Left ventricle myocardium inferior (tissue), 1 donor: ENCODE measurements around the gene ADARB1. TPM values are rescaled to one million over a fixed set of nuclear protein-coding genes. Genes with fewer than 3 reads are reported as not detected.
A peak's percentile ranks its signal among the peaks of the same experiment; 100 is the strongest.

Experiments
- DNase-seq: peaks from one replicate; pipeline ENCODE4 v3.0.0-alpha.2; 2020
- H3K27ac ChIP-seq: fragments of 200-600 bp; replicated peaks from 2 replicates; pipeline ENCODE4 v1.8.0; 2021
- H3K27me3 ChIP-seq: fragments of 200-600 bp; 2 replicates; pipeline ENCODE4 v1.8.0; 2021; ENCODE audit warnings: low read depth
- H3K36me3 ChIP-seq: fragments of 200-600 bp; 2 replicates; pipeline ENCODE4 v1.8.0; 2021
- H3K4me1 ChIP-seq: fragments of 200-600 bp; 2 replicates; pipeline ENCODE4 v1.8.0; 2021
- H3K4me3 ChIP-seq: fragments of 200-600 bp; 2 replicates; pipeline ENCODE4 v1.8.0; 2021; ENCODE audit warnings: mild to moderate bottlenecking, moderate library complexity
- H3K9me3 ChIP-seq: fragments of 200-600 bp; replicated peaks from 2 replicates; pipeline ENCODE4 v1.8.0; 2021
- CTCF ChIP-seq: fragments of 200-600 bp; IDR thresholded peaks from 2 replicates; pipeline ENCODE4 v1.8.0; 2021; ENCODE audit warnings: antibody characterized with exemption, mild to moderate bottlenecking, borderline replicate concordance
- intact Hi-C: fragments of 100-400 bp; cut with micrococcal nuclease; formaldehyde crosslinking; loops from one replicate; pipeline ENCODE4 v1.11.0; 2022
- total RNA-seq: library from RNA; stranded (reverse); fragmentation: NEBNext Ultra II Directional; extraction: Animal tissue kit (Norgen Biotek cat#: 25700); gene quantifications from one replicate; pipeline ENCODE4 v1.2.1, GENCODE V29; 2021
- donor health status: DM: no; HTN: yes; CAD: no; lungs with severe emphysema.

Gene ADARB1
- total RNA-seq, 1 donor from 2014 or later, result 15.5 TPM

GRCh38 chr21:45113543-45113942, 39.2 kb downstream of the ADARB1 start:
- peaks cover 85% of the 10 kb centered on the region for H3K4me1 ChIP-seq
- no peaks in the 10 kb centered on the region for H3K27me3 ChIP-seq
- no peak for DNase-seq
- H3K27ac ChIP-seq, result peak overlapping the region; percentile 80
- H3K4me3 ChIP-seq, result peak overlapping the region; percentile 13
- TF ChIP-seq CTCF, result no peak
- no peaks in the 10 kb centered on the region for H3K36me3 ChIP-seq
- no peaks in the 10 kb centered on the region for H3K9me3 ChIP-seq
- intact Hi-C loops, result no loop called here

- TF ChIP-seq CTCF, result no peak
- no peaks in the 10 kb centered on the region for H3K9me3 ChIP-seq
- no peaks in the 10 kb centered on the region for H3K36me3 ChIP-seq
- H3K4me3 ChIP-seq, result peak overlapping the region; percentile 13
- H3K27me3 ChIP-seq, result no peaks in the 10 kb centered on the region
- H3K27ac ChIP-seq, result peak overlapping the region; percentile 80
- no peak for DNase-seq
- intact Hi-C loops, result no loop called here
- H3K4me1 ChIP-seq, result peaks cover 80% of the 10 kb centered on the region
Observed at GRCh38 chr21:45114072-45114471, 39.7 kb downstream of the ADARB1 start.

- H3K9me3 ChIP-seq, result no peaks in the 10 kb centered on the region
- H3K27ac ChIP-seq, result peak overlapping the region; percentile 80
- intact Hi-C loops, result no loop called here
- H3K4me1 ChIP-seq, result peaks cover 76% of the 10 kb centered on the region
- no peak for TF ChIP-seq CTCF
- H3K36me3 ChIP-seq, result no peaks in the 10 kb centered on the region
- DNase-seq, result no peak
- no peaks in the 10 kb centered on the region for H3K27me3 ChIP-seq
- peak overlapping the region; percentile 13 for H3K4me3 ChIP-seq
Observed at GRCh38 chr21:45114475-45114874, 40.1 kb downstream of the ADARB1 start.

GRCh38 chr21:45115141-45115540, 40.8 kb downstream of the ADARB1 start:
- no peak for TF ChIP-seq CTCF
- peak overlapping the region; percentile 80 for H3K27ac ChIP-seq
- no peaks in the 10 kb centered on the region for H3K9me3 ChIP-seq
- peaks cover 69% of the 10 kb centered on the region for H3K4me1 ChIP-seq
- intact Hi-C loops, result no loop called here
- DNase-seq, result no peak
- H3K4me3 ChIP-seq, result no peak overlapping the region
- H3K36me3 ChIP-seq, result peaks cover 2% of the 10 kb centered on the region
- no peaks in the 10 kb centered on the region for H3K27me3 ChIP-seq

GRCh38 chr21:45116066-45116465, 41.7 kb downstream of the ADARB1 start:
- no peak overlapping the region for H3K27ac ChIP-seq
- intact Hi-C loops, result no loop called here

More at GRCh38 chr21:45116066-45116465, 41.7 kb downstream of the ADARB1 start:
- no peaks in the 10 kb centered on the region for H3K9me3 ChIP-seq
- DNase-seq, result no peak
- TF ChIP-seq CTCF, result no peak
- H3K4me3 ChIP-seq, result no peak overlapping the region
- peaks cover 2% of the 10 kb centered on the region for H3K36me3 ChIP-seq
- peaks cover 60% of the 10 kb centered on the region for H3K4me1 ChIP-seq
- H3K27me3 ChIP-seq, result no peaks in the 10 kb centered on the region
